Measurements from ENCODE around the gene CLTA.

The CLTA gene, protein sequence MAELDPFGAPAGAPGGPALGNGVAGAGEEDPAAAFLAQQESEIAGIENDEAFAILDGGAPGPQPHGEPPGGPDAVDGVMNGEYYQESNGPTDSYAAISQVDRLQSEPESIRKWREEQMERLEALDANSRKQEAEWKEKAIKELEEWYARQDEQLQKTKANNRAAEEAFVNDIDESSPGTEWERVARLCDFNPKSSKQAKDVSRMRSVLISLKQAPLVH

DNA sequence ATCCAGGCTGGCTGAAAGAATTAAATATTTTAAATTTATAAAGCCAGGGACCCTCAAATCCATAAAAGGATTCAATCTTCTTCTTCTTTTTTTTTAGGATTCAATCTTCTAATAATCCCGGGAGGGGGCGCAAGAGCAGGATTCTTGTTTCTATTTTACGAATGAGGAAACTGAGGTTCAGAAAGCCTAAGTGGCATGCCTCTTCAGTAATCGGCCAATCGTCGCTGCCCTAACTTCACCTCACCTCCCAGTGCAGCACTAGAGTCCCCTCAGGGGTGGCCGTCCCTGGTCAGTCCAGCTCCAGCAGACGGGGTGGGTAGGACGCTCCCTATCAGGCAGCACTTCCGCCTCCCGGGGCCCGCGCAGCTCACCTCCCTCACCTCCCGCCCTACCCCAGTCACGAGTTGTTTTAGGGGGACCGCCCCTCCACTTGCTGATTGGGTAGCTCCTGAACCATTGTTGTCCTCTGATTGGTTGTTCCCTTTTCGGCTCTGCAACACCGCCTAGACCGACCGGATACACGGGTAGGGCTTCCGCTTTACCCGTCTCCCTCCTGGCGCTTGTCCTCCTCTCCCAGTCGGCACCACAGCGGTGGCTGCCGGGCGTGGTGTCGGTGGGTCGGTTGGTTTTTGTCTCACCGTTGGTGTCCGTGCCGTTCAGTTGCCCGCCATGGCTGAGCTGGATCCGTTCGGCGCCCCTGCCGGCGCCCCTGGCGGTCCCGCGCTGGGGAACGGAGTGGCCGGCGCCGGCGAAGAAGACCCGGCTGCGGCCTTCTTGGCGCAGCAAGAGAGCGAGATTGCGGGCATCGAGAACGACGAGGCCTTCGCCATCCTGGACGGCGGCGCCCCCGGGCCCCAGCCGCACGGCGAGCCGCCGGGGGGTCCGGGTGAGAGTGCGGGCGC lies at the start of gene CLTA:
Gene CLTA, plus strand, starts transcription at position 534 of the 902 bp plus-strand sequence. Its CDS starts 136 bp downstream, at position 670.
- DNase-seq (ENCODE audit: low spot score), result peak; percentile 99

DNA sequence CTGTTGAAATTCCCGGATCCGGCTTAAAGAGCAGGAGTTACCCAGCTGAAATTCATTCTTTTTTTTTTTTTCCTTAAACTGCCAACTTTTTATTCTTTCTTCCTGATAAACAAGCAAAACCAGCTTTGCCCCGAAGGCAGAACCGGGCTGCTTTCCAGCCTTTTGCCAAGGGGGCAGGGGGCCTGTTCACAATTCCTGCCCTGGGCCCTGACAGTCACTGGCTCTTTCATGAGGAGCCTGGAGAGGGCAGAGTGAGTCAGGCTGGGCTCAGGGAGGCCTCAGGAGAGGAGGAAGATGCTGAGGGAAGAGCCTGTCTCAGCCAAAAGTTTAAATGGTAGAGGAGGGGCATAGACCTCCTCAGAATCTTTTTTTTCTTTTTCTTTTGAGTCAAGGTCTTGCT lies 49.4 kb upstream of the CLTA start:
- no peak for DNase-seq (ENCODE audit: low spot score)

DNA sequence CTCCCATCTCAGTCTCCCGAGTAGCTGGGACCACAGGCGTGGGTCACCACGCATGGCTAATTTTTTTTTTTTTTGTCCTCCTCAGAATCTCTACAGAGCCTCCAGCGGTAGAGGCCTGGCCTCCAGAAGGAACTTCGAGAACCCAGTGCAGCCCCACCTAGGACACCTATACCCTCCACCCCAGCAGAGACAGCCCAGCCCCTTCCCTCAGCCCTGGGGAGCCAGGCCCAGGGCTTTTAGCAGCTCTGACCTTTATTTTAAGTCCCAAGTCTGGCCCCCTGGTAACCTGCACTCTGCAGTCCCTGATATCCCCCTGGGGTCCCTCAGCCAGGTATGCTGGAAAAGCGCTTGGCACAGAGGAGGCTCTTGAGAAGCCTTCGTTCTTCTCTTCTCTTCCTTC lies 49.0 kb upstream of the CLTA start:
- no peak for DNase-seq (ENCODE audit: low spot score)

DNA sequence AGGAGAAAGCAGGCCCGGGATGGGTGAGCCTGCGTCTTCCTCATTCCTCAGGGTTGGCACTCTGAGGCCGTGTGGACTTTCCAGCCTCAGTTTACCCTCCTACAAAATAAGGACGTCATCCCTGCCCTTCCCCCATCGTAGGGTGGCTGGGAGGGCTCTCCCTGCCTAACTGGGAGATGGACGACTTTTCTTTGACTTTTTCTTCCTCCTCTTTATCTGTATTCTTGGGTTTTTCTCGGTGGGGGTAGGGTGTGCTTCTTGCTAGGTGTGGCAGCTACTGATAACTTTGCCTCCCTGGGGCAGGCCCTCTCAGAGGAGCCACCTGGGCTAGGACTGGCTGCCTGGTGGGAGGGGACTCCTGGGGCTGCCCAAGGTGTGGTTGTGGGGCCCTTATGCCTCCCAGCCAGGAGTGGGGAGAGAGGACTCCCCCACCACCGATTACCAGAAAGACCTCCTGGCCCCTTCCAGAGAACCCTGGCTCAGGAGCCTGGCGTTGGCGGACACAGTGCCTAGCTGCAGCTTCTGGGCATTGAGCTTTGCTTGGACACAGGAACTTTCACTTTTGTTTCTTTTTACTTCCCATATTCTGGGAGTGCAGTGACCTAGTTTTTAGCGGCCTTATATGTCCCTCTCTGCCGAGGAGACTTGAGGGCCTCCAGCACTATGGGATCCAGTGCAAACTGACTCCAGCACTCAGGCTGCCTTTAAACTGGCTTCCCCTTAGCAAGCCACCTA lies 48.0 kb upstream of the CLTA start:
- no peak for DNase-seq (ENCODE audit: low spot score)

DNA sequence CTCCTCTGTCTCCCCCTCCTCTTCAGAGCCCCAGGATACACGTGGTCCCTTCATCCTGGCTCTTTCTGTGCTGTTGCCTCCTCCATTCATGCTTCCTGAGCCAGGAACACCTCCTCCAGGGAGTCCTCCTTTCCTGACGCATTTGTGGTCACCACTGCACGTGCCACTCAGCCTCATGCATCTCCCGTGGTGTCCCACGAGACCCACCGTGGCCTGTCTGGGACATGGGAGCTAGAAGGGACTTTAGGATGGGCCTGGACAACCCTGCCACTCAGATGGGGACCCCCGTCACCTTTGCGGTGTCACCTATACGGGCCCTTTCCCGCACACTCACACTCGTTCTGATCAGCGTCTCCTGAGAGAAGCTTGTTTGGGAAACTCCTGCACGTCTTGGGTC lies 47.5 kb upstream of the CLTA start:
- DNase-seq (ENCODE audit: low spot score), result no peak

DNA sequence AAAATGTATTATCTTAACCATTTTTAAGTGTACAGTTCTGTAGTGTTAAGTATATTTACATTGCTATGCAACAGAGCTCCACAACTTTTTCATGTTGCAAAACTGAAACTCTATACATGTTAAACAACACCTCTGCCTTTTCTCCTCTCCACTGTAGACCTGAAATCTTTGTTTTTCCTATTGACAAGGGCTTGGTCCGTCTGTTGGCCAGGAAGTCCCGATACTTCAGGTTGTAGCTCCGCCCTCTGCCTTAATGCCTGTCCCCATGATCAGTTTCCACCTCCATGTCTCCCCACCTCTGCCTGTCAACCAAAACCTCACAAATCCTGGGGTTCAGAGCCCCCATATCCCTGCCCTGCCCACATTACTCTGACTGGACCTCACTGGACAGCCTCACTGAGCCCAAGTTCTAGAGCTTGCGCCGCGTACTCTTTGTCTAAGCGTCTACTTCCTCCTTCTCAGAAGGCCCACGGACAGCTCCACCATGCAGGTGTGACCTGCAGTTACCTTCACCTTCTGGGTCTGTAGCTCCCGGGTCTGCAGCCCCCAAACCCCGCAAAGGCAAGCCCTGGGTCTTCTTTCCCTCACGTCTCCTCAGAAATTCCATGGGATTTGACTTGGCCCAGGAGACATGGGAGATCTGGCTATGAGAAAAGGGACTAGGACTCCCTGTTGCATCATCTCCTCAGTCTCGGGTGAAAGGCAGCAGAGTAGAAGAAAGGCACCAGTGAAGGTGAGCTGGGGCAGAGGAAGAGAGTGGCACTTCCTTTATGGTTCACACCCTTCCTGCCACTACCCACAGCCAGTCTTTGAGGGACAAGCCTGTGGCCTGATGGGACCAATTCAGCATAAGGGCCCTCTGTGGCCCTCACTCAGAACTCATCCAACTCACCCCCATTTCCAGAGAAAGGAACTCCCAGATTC lies 46.1 kb upstream of the CLTA start:
- DNase-seq (ENCODE audit: low spot score), result no peak

DNA sequence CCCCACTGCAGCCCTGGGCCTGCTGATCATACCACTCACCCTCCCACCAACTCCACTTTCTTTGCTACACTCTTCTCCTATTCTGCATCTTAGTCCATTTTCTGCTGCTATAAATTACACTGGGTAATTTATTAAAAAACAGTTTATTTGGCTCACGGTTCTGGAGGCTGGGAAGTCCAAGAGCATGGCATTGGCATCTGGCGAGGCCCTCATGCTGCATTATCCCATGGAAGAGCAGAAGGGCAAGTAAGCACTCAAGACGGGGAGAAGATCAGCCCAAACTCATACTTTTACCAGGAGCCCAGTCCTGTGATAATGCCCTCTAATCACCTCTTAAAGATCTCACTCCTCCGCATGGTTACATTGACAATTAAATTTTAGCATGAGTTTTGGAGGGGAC lies 44.8 kb upstream of the CLTA start:
- DNase-seq (ENCODE audit: low spot score), result no peak

DNA sequence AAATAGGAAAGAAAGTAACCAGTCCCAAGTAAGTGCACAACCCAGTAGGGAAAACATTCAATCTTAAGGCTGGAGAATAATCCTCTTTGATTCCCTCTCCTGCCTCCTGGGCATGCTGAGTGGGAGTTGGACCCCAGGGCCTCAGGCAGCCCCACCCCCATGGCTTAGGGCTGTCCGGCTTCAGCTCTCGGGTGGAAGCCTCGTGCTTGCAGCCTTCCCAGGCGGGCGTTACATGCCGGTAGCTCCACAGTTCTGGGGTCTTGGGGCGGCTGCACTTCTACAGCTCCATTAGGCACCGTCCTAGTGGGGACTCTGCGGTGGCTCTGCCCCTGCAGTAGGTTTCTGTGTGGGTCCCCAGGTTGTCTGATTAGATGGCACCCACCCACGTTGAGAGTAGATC lies 44.1 kb upstream of the CLTA start:
- no peak for DNase-seq (ENCODE audit: low spot score)

DNA sequence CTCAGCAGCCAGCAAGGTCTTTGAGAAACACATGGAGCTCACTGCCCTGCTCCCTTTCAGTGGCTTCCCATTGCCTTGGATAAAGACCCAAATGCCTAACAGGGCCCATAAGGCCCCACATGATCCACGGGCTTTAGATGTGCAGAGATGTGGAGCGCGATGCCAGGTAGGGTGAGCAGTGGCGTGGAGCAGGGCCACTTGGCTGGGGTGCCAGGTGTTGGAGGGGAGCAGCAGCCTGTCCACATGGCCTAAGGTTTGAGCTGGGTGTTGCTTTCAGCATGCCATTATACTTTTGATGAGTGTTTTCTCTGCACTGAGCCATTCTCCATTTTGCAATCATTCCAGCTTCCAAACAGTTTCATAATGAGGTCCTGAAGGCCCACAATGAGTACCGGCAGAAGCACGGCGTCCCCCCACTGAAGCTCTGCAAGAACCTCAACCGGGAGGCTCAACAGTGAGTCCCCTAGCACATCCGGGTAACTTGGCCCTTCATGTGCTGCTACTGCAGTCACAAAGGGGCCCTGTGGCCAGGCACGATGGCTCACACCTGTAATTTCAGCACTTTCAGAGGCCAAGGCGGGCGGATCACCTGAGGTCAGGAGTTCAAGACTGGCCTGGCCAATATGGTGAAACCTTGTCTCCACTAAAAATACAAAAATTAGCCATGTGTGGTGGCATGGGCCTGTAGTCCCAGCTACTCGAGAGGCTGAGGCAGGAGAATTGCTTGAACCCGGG lies 43.1 kb upstream of the CLTA start:
- no peak for DNase-seq (ENCODE audit: low spot score)

DNA sequence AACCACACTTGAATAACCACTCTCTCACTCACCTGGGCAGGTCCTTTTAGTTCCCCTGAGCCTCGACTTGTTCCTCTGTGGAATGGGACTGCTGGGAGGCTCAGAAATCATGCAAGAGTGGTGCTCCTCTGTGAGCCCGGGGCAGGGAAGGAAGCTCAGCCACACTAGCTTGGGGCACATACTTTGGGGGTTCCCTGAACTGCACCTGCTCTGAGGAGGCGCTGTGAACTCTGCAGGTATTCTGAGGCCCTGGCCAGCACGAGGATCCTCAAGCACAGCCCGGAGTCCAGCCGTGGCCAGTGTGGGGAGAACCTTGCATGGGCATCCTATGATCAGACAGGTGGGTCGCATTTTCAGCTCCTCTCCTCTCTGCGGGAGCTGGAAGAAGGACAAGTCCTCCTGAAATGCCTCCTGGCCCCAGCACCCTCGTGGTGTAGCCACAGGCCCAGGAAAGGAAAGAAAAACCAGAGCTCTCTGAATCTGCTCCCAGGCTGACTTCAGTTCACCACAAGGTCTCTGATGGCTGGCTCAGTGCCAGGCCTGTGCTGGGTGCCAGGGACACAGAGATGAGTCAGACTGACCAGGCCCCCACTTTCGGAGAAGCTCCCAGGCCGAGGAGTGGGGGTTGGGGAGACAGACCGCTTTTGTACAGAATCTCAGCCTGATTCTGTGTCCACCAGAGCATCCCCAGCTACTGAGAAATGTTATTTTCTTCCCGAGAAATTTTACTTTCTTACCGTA lies 42.2 kb upstream of the CLTA start:
- peak; percentile 34 for DNase-seq (ENCODE audit: low spot score)

DNA sequence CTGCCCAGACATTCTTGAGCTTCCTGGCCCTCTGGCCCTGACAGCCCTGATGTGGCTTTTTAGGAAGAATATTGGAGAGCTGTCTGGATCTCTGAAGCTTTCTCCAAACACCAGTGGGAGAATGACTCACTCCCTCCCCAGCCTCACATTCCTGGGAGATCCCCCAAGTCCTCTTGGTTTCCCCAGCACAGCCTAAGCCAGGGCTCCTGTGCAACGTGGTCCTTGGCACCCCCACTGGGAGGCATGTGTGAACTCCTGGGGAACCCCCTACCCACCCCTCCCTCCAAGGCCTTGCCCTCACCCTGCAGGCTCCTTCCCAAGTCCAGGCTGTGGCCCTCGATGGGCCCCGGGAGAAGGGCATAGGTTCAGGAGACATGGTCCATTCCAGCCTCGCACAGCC lies 41.5 kb upstream of the CLTA start:
- no peak for DNase-seq (ENCODE audit: low spot score)

DNA sequence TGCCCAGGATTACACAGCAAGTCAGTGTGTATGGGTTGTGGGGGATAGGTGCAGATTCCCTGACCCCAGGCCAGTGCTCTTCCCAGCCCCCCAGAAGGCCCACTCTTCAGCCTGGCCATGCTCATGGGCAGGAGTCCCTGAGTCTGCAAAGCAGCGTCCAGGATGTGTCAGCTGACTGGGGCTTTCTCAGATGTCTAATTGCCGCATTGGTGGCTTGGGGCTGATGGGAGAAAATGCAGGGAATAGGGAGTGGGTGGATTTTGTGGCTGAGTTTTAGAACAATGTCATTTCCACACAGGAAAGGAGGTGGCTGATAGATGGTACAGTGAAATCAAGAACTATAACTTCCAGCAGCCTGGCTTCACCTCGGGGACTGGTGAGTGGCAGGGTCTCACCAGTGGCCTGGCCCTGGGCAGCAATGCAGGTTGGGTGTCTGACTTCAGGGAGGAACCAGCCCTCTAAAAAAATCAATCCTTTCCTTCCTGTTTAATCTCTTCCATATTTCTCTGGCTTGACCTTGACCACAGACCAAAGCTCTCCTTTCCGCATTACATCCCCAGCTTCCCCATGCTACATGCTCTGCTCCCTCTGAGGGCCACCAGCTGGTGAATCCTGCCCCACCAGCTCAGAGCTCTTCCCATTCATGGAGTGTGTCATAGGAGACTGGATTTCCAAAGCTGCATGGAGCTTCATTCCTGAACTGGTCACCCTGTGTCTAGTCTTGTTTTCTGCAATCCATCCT lies 40.0 kb upstream of the CLTA start:
- DNase-seq (ENCODE audit: low spot score), result no peak

DNA sequence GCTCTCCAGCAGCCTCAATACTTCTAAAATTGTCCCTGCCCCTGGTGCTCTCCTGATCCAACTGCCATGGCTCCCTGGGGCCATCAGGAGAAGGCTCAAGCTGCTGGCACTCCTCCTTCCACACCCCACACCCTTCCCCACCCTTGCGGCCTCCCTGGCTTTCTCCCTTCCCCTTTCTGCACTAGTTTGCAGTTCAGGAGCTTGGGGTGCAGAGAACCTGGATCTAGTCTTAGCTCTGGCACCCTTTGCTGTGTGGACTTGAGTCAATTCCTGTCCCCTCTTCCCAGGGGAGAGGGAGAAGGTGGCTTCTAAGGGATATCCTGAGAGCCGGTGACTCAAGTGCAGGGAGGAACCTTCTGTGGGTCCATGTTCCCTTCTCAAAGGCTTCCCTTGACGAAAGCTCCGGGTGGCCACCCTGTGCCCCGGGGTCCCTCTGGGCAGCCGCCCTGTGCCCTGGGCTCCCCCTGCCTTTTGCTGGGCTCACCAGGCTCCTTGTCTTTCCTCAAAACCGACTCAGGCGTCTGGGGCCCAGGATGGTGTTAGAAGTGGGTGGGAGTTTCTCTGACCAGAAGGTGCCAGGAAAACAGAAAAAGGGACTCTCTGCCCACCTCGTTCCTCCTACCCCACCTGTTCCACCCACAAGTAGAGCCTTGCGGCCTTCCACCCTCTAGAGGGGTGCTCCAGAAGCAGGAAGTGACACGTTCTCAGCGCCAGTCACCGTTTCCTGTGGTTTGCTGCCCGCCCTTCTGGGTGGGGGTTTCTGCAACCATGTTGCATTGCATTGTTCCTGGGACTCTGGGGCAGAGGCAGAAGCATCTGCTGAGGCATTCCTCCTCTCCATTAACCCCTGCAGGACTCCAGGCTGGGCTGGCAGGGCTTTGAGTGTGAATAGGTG lies 39.2 kb upstream of the CLTA start:
- DNase-seq (ENCODE audit: low spot score), result peak; percentile 81

DNA sequence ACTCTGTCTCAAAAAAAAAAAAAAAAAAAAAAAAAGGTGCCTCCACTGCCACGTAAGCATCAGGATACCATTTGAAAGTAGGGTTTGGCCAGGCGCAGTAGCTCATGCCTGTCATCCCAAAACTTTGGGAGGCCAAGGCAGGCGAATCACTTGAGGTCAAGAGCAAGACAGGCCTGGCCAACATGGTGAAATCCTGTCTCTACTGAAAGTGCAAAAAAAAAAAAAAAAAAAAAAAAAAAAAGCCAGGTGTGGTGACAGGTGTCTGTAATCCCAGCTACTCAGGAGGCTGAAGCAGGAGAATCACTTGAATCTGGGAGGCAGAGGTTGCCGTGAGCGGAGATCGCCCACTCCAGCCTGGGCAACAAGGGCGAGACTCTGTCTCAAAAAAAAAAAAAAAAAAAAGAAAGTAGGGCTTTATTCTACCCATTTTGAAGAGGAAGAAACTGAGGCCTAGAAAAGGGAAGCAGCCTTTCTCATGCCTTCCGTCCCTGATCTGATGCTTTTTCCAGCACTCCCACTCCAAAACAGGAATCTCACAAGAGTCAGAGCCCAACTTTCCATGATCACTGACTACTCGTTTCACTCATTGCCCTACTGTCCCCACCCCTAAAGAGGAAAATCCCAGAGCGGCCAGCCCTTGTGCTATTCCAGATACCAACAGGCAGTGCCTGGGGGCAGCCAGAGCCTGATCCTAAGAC lies 37.8 kb upstream of the CLTA start:
- no peak for DNase-seq (ENCODE audit: low spot score)

DNA sequence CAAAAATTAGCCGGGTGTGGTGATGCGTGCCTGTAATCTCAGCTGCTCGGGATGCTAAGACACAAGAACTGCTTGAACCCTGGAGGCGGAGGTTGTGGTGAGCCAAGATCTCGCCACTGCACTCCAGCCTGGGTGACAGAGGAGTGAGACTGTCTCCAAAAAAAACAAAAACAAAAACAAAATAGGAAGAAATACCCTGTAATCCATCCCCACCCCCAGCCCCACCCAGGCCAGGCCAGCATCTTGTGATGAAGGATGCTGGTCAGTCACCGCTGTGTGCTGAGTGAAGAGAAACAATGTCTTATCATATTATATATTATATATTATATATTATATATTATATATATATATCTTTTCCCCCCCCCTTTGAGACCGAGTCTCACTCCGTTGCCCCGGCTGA lies 37.0 kb upstream of the CLTA start:
- no peak for DNase-seq (ENCODE audit: low spot score)

DNA sequence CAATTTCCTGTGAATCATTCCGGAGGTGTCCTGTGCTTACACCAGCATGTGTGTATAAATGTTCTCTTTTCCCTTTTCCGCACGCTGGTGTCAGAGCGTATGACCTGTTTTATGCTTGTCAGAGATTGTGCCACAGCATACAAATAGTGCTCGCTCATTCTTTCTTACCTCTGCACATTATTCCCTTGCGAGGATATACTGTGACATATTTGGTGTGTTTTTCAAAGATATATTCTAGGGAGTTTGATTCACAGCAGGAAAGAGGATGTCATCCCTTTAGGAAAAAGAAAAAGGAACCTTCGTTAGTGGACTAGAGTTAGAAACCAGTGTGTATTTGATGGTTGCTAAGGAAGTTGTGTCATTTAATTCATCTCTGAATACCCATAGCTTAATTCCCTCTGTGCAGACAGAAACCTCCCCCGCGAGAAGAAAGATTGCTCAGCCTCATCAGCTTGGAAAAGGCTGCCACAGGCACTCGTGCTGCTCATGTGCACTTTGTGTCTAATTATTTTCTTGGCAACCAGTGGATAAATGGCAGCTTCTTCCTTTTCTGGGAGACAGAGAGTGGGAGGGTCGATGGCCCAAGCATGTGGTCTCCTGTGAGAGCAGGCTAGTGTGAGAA lies 36.3 kb upstream of the CLTA start:
- peak; percentile 44 for DNase-seq (ENCODE audit: low spot score)

DNA sequence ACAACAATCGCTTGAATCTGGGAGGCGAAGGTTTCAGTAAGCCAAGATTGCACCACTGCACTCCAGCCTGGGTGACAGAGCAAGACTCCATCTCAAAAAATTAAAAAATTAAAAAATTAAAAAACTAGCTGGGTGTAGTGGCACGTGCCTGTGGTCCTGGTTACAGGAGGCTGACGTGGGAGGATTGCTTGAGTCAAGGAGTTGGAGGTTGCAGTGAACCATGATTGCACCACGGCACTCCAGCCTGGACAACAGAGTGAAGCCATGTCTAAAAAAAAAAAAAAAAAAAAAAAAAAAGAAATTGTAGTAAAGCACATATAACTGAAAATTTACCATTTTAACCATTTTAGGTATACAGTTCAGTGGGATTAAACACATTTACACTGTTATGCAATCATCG lies 34.6 kb upstream of the CLTA start:
- no peak for DNase-seq (ENCODE audit: low spot score)

DNA sequence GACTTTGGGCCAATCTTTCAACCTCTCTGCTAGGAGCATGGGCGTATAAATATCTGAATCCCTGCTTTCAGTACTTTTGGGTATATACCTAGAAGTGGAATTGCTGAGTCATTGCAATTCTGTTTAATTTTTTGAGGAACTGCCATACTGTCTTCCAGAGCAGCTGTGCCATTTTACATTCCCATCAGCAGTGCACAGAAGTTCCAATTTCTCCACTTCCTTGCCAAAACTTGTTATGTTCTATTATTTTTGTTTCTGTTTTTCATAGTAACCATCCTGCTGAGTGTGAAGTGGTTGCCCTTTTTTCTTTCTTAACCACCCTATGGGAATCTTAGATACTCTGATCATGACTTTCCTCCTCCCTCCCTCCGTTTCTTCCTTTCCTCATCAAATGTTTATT lies 32.6 kb upstream of the CLTA start:
- DNase-seq (ENCODE audit: low spot score), result no peak

Measured in NAMALWA (cell line).